AG04450 (cell line): ENCODE measurements around the gene IDH3G. TPM values are rescaled to one million over a fixed set of nuclear protein-coding genes. Genes with fewer than 3 reads are reported as not detected.

ENCODE experiments used
- CTCF ChIA-PET: fragments of 300-600, 350-600 bp; formaldehyde crosslinking; extraction: SDS; loops from one replicate; lab custom pipeline; 2022; ENCODE audit warnings: antibody characterized with exemption, inconsistent platforms; lab: Charles Lee
- POLR2A ChIA-PET: fragments of 350-600 bp; formaldehyde crosslinking; extraction: SDS; loops from one replicate; lab custom pipeline; 2021; ENCODE audit warnings: antibody characterized with exemption, inconsistent platforms; lab: Yijun Ruan, JAX
- DNase-seq: peaks from one replicate; pipeline ENCODE4 v3.0.0-alpha.2; 2011; ENCODE audit warnings: low read depth, low spot score
- H3K27ac ChIP-seq: one replicate; pipeline ENCODE4 v1.5.1; 2012; ENCODE audit warnings: low read depth, low read length, control low read depth
- H3K27me3 ChIP-seq: one replicate; pipeline ENCODE4 v1.6.0; 2012; ENCODE audit warnings: low read length; ENCODE audit not compliant: control insufficient read depth, insufficient read depth
- H3K4me3 ChIP-seq: 2 replicates; pipeline ENCODE4 v1.5.1; 2011; ENCODE audit warnings: mild to moderate bottlenecking, low read depth, low read length, control low read depth
- H3K9me3 ChIP-seq: 2 replicates; pipeline ENCODE4 v1.5.1; 2012; ENCODE audit warnings: low read length; ENCODE audit not compliant: control insufficient read depth, insufficient read depth
- CTCF ChIP-seq: IDR thresholded peaks from 2 replicates; pipeline ENCODE4 v1.5.1; 2011; ENCODE audit warnings: low read depth, low read length, control low read depth, inconsistent platforms
- polyA plus RNA-seq: library from polyadenylated mRNA; depleted of rRNA; stranded (reverse); fragments of >200 nt; gene quantifications from 2 replicates; pipeline ENCODE4 v1.2.3, GENCODE V29; 2011

IDH3G gene
- polyA plus RNA-seq, 1 experiment, result 42.8 TPM

GRCh38 chrX:153797415-153798015, 3.3 kb upstream of the IDH3G start:
- H3K27me3 ChIP-seq, result no peaks in the 10 kb centered on the region
- POLR2A ChIA-PET, result no interaction called here
- DNase-seq, result no peak
- H3K9me3 ChIP-seq, result no peaks in the 10 kb centered on the region; the same call in 1 of the 2 replicates
- CTCF ChIA-PET, result no interaction called here
- no peak overlapping the region for H3K27ac ChIP-seq
- H3K4me3 ChIP-seq, result no peak overlapping the region
- no peak for TF ChIP-seq CTCF

- CTCF ChIA-PET, result interaction anchor here (1.7 kb wide), 1 partner anchor 128 kb away, joined by 5 read pairs; no protein-coding TSS in a partner anchor
- H3K27me3 ChIP-seq, result no peaks in the 10 kb centered on the region
Observed at GRCh38 chrX:153794897-153795816, 982 bp upstream of the IDH3G start.

GRCh38 chrX:153793291-153793690, 884 bp downstream of the IDH3G start:
- POLR2A ChIA-PET, result no interaction called here
- H3K27me3 ChIP-seq, result no peaks in the 10 kb centered on the region
- H3K4me3 ChIP-seq, result peak overlapping the region; percentile 82
- H3K27ac ChIP-seq, result peak overlapping the region; percentile 21
- H3K9me3 ChIP-seq, result no peaks in the 10 kb centered on the region; the same call in 1 of the 2 replicates
- DNase-seq, result no peak
- no peak for TF ChIP-seq CTCF
- CTCF ChIA-PET, result interaction anchor here (1.6 to 1.7 kb wide), 2 partner anchors 130 to 132 kb away, joined by 3 to 5 read pairs; no protein-coding TSS in a partner anchor

More at GRCh38 chrX:153794897-153795816, 982 bp upstream of the IDH3G start:
- H3K27ac ChIP-seq, result peak overlapping the region; percentile 81
- DNase-seq, result no peak
- H3K4me3 ChIP-seq, result peak overlapping the region; percentile 75
- no peaks in the 10 kb centered on the region; the same call in 1 of the 2 replicates for H3K9me3 ChIP-seq
- TF ChIP-seq CTCF, result no peak
- POLR2A ChIA-PET, result interaction anchor here (0.8 to 1.4 kb wide), 5 partner anchors 14 to 175 kb away, joined by 4 to 6 read pairs (median 4); partner anchors contain the start of genes NAA10 and SRPK3

- POLR2A ChIA-PET, result no interaction called here
- TF ChIP-seq CTCF, result no peak
Observed at GRCh38 chrX:153792368-153792767, 1.8 kb downstream of the IDH3G start.

More at GRCh38 chrX:153792368-153792767, 1.8 kb downstream of the IDH3G start:
- CTCF ChIA-PET, result interaction anchor here (1.9 kb wide), 1 partner anchor 154 kb away, joined by 5 read pairs; no protein-coding TSS in a partner anchor
- H3K9me3 ChIP-seq, result no peaks in the 10 kb centered on the region; the same call in 1 of the 2 replicates
- H3K27me3 ChIP-seq, result no peaks in the 10 kb centered on the region
- DNase-seq, result no peak
- no peak overlapping the region for H3K4me3 ChIP-seq
- no peak overlapping the region for H3K27ac ChIP-seq
